LoVo (cell line): Measurements from ENCODE around the gene HSPA4.
"Not testable (repeated sequence)": the region's sequence is repeated elsewhere in the genome, so short reads cannot be mapped to it uniquely, and the experiment has no call there.

Experiments used
- DNase-seq: peaks from one replicate; pipeline ENCODE4 v3.0.0-alpha.2; 2016; ENCODE audit warnings: low spot score

Gene HSPA4

DNA sequence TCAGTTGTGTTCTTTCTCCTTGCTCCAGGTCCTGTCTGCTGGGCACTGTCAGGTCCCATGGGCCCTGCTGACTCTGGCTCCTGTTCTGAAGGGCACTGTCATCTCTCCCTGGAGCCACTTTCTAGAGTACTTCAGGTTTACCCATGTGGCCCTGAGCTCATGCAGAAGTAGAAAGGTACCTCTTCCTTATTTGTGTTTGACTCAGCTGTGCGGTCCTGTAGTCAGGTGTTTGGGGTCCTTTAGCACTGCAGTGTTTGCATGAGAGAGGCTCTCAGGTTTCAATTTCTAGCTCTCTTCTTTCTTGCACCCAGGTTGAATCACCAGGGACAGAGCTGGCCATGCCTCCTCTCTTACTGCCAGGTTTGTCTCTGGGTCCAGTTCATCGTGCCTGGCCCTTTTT is 71.5 kb downstream of the HSPA4 start:
- DNase-seq: no peak

DNA sequence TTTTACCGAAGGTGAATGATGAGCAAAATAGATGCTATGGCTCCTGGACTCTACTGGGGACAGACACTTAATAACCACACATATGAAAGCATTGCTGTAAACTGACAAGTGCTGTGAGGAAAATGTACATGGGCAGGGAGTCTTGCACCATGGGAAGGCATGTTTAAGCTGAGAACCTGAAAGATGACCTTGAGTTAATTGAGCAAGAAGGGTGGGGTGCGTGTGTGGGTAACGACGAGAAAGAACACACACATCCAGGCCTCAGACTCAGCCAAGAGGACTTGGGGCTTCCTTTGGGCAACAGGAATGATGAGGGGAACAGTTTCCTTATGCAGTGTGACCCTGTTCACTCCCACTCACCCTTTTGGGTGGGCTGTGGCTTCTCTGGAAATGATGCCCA is 73.1 kb downstream of the HSPA4 start:
- no peak for DNase-seq

- DNase-seq: no peak
These were observed 76.3 kb downstream of the HSPA4 start for GRCh38 chr5:133128066-133128465.

DNA sequence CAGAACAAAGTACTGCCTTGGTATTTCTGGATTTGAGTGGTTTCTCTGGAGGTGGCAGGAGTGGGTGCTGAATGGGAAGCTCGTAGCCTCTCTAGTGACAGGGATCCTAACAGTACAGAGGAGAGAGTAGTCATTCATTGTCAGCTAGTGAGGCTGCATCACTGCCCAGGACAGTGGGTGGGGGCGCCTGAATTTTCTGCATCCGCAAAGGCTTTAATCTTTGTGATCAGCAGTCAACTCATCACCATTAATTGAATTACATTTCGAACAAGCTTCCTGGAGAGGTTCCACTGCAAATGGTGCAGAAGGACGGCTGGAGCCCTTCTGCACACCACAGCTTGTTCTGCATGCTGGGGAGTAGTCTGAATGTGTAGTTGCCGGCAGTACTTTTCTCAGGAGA is 77.5 kb downstream of the HSPA4 start:
- DNase-seq: no peak

GRCh38 chr5:133129950-133130349 is 78.1 kb downstream of the HSPA4 start:
- DNase-seq: no peak

- peak; percentile 24 for DNase-seq
These were observed 78.7 kb downstream of the HSPA4 start for GRCh38 chr5:133130387-133131118.

DNA sequence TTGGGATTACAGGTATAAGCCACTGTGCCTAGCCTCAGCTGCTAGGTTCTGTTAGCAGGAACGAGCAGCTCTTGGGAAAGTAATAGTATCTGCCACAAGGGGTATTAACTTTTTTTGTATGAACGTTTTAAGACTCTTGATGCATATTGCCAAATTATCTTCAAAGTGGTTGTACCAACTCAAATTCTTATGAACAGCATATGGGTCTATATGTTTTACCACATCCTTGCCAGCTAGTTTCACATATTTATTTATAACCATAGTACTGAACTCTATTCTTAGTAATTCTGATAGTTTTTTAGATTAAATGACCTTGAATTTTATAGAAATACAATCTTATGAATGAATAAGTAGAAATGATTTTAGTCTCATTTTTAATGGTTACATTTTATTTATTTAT is 80.9 kb downstream of the HSPA4 start:
- DNase-seq: no peak

DNA sequence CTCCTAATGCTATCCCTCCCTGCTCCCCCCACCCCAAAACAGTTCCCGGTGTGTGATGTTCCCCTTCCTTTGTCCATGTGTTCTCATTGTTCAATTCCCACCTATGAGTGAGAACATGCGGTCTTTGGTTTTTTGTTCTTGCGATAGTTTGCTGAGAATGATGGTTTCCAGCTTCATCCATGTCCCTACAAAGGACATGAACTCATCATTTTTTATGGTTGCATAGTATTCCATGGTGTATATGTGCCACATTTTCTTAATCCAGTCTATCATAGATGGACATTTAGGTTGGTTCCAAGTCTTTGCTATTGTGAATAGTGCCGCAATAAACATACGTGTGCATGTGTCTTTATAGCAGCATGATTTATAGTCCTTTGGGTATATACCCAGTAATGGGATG is 81.4 kb downstream of the HSPA4 start:
- DNase-seq: not testable (repeated sequence)

- not testable (repeated sequence) for DNase-seq
These were observed 85.1 kb downstream of the HSPA4 start for GRCh38 chr5:133136890-133137289.

DNA sequence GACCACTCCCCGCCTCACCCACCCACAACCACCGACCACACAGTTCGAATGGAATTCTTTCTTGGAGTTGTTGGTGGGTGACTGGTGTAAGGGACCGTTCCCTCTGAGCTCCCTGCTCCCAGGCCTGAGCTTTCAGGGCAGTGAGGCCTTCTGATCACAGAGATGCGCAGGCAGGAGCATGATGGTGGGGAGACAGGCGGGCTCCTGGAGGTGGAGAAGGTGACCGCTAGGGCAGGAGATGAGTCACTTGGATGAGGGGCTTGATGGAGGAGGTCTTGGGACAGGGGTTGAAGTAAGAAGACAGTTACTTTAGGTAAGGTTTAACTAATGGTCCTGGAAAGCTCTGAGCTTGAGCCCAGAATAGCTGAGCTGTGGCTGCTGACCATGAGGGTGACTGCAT is 88.5 kb downstream of the HSPA4 start:
- DNase-seq: no peak

- DNase-seq: no peak
These were observed 89.9 kb downstream of the HSPA4 start for GRCh38 chr5:133141746-133142145.

DNA sequence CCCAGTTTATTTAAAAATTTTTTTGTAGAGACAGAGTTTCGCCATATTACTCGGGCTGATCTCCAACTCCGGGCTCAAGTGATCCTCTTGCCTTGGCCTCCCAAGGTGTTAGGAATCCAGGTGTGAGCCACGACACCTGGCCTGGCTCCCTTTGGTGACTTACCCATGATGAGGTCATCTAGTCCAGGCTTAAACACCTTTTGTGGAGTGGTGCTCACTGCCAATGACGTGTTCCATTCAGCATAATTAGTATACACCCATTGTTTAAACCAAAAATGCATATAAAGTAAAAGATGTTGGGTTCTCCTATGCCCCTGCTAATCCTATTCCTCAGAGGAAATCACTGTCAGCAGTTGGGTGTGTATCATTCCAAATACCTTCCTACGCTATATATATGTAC is 91.0 kb downstream of the HSPA4 start:
- DNase-seq: no peak

DNA sequence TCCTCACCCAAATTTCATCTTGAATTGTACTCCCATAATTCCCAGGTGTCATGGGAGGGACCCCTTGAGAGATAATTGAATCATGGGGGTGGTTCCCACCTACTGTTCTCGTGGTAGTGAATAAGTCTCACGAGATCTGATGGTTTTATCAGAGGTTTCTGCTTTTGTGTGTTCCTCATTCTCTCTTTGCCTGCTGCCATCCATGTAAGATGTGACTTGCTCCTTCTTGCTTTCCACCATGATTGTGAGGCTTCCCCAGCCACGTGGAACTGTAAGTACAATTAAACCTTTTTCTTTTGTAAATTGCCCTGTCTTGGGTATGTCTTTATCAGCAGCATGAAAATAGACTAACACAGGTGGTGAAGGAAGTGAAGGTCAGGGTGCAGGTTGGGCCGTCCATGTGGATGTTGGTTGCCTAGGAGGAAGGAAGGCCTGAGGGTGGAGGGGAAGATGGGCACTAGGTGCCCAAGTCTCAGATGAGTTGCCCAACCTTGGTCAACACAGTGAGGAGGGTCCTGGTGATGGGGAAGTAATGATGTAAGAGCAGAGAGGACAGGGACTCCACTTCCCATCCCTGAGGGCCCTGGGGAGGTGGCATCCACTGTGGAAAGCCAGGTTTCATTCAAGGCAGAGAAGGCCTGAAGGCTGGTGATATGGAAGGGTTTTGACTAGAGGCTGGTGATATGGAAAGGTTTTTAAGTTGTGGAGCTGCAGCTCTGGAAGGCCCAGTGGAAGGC is 92.6 kb downstream of the HSPA4 start:
- DNase-seq: no peak

GRCh38 chr5:133145436-133146170 is 93.8 kb downstream of the HSPA4 start:
- DNase-seq: no peak

GRCh38 chr5:133147411-133147810 is 95.6 kb downstream of the HSPA4 start:
- DNase-seq: no peak

DNA sequence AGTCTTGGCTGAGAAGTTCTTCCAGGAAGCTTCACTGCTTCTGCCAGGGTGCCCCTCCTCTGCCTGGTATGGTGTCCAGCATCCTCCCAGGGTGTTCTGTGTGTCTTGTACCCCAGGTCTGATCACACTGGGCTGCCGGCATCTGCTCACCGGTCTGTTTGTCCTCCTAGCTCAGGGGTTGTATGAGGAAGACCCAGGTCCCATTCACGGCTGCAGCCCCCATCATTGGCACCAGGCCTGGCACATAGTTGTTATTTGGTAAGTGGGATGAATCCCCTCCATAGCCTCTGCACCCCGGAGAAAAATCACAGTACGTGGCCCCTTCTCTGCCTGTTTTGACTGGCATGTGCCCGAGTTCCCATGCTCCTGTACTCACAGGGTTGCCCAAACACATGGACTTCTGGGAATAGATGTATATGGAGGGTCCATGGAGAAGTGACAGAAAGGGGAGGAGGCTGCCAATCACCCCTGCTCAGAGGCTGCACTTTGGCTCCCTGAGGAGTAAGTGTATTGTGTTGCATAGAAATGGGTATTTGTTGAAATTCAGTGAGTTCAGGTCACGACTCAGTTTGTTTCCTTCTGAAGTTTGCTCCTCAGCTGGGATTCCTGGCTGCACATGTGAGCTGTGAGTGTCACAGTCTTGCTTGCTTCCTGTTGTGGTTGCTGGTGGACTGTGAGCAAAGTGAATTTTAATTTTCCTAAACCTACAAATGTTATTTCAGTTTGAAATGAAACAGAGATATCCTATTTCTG is 96.2 kb downstream of the HSPA4 start:
- no peak for DNase-seq

- DNase-seq: no peak
These were observed 97.5 kb downstream of the HSPA4 start for GRCh38 chr5:133149345-133149744.

- no peak for DNase-seq
These were observed 99.2 kb downstream of the HSPA4 start for GRCh38 chr5:133150909-133151544.

- no peak for DNase-seq
These were observed 102.7 kb downstream of the HSPA4 start for GRCh38 chr5:133154274-133155075.

GRCh38 chr5:133155326-133155969 is 103.6 kb downstream of the HSPA4 start:
- no peak for DNase-seq
